Endometrial microvascular endothelial cells (primary cell): ENCODE results near the gene OR1C1. TPM values are rescaled to one million over a fixed set of nuclear protein-coding genes. Genes with fewer than 3 reads are reported as not detected.
"Not testable (repeated sequence)": the region's sequence is repeated elsewhere in the genome, so short reads cannot be mapped to it uniquely, and the experiment has no call there.

Experiments
- in situ Hi-C: cut with HindIII; loops from 2 replicates; pipeline ENCODE4 v1.10.0; 2017; ENCODE audit warnings: low sequenced_read_pairs, low pct_unique_long_range_greater_than_20kb; ENCODE audit errors: inconsistent ontology term
- total RNA-seq: library from RNA; depleted of rRNA; stranded (reverse); fragments of >200 nt; gene quantifications from one replicate; pipeline ENCODE4 v1.2.3, GENCODE V29; 2015; ENCODE audit errors: inconsistent ontology term

Gene OR1C1, protein sequence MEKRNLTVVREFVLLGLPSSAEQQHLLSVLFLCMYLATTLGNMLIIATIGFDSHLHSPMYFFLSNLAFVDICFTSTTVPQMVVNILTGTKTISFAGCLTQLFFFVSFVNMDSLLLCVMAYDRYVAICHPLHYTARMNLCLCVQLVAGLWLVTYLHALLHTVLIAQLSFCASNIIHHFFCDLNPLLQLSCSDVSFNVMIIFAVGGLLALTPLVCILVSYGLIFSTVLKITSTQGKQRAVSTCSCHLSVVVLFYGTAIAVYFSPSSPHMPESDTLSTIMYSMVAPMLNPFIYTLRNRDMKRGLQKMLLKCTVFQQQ
- not detected for total RNA-seq

DNA sequence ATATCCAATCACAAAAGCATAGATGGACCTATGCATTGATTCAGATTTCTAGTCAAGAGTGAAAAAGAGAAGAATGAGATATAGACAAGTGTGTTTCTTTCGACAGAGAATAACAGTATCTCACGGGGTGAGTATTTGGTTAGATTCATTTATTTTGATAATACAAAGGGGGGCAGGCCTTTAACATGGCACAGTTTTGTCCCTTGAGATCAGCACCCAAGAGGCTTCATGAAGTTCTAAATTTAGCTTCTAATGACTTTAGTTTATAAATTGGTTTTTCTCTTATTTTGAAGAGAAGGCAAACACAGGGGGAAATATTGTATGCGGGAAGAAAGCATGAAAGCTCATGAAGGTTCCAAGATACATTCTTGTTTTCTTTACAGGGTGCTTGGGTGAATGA is at the start of gene OR1C1:
Gene OR1C1, minus strand, starts transcription at position 101 of the 400 bp plus-strand sequence. CDS start 2,150 bp downstream, outside the sequence.
- in situ Hi-C loops, result no loop called here

DNA sequence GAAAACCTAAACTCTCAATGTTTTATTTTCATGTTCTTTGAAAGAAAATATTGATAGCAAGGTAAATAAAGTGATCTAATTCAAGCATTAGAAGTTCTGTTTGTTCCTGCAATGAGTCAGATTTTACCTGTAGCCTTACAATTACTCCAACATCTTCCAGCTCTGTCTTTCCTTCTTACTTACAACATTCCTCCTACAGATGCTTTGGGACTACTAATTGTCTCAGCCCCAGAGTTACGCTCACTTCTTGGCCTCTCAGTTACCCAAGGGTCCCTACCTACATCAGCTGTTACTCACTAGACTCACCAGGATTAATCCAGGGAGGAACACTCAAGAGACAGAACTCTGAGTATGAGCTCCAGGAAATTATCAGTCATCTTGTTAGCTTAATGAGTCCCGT is 37.2 kb upstream of the OR1C1 start:
- in situ Hi-C loops, result no loop called here

DNA sequence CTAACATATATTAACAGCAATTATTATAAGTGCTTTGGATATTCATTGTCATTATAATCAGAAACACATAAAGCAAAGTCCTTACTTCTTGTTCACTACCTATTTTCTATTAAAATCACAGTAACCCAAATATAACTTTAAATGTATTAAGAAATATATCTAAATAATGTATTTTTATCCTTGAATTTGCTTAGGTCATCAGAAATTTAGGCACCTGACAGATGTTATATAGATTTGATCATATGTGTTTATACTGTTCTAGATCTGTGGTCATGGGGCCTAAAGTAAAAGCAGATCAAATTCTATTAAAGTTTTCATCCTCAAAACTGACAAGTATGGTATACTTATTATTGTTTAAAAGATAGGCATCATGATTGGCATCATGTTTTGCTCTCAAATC is 9.2 kb upstream of the OR1C1 start:
- in situ Hi-C loops, result no loop called here

DNA sequence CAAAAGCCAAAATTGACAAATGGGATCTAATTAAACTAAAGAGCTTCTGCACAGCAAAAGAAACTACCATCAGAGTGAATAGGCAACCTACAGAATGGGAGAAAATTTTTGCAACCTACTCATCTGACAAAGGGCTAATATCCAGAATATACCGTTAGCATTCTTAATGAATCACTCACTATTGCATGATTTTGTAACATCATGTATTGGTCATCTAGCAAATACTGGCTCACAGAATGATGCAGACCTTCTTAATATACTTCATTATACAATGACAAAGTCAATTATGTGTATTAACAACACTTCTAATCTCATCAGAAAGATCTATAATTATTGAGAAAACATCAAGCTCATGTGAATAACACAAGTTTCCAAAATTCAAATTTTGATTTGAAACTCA is 6.0 kb downstream of the OR1C1 start:
- in situ Hi-C loops, result not testable (repeated sequence)

DNA sequence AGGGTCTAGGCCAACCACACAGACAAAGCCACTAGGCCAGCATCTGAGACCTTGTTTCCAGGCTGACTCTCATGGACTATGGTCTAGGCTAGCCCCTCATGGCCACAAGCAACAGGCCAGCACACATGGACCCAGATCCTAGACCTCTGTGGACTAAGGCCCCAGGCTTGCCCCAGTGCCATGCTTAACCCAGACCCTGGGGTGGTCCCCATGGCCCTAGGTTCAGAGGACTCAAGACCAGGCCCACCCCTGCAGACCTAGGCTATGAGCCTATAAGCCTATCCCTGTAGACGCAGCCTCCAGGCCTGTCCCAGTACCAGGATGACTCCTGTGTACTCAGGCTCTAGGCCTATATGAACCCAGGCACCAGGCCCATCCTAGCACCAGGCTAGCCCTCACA is 10.5 kb downstream of the OR1C1 start:
- in situ Hi-C loops, result no loop called here

DNA sequence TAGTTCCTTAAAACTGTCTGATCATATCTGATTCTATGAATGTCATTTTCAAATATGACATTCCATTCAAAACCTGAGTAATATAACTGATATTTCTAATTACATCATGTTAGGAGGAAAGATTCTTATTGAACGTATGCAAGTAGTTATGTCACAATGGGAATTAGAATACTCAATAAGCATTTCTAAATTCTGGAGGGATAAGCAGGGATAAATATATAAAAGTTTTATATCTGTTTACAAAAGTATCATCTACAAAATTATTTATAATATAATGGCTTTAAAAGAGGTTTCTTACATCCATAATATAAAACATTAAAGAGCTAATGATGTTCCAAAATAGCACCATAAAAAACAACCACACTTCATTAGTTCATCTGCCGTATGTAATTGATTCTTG is 12.3 kb downstream of the OR1C1 start, which contains the start of gene OR14A2:
Gene OR14A2, minus strand, starts transcription at position 101 of the 400 bp plus-strand sequence.
- in situ Hi-C loops, result no loop called here

DNA sequence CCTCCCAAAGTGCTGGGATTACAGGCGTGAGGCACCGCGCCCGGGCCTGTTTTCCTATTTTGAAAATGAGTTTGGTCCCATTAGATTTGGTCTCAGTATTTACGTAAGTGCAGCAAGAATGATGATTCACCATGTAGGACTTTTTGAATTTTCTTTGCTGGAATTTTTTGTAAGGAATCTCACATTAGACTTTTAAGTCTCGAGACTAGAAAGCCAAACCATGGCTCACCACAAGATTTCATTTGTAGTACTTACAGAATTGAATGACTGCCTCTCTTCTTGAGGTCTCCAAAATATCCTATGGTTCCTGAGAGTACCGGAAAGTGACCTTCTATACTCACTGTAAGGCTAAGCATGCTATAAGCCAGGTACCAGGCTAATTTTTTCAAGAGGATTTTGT is 12.7 kb downstream of the OR1C1 start:
- in situ Hi-C loops, result no loop called here

DNA sequence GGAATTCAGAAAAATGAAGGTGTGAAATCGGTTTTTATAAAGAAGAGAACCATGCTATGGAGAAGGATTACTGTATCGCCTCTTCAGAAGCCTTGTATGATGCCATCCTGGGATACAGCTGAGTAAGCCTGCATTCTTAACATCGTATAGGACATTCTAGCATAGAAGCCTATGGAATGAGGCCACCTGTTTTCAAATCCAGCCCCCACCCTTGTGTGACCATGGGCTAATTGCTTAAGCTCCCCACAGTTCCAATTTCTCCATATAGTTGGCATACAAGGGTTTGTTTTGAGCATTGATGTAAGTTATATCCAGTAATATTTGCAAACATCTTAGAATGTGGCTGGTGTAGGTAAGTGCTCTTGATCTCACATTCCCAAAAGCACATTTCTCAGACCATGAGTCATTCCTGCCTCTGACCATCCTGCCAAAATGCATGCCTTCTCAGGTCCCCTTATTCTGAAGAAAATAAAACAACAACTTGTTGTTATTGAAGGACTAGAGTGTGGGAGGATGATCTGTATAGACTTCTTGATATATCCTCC is 13.9 kb downstream of the OR1C1 start:
- in situ Hi-C loops, result no loop called here

DNA sequence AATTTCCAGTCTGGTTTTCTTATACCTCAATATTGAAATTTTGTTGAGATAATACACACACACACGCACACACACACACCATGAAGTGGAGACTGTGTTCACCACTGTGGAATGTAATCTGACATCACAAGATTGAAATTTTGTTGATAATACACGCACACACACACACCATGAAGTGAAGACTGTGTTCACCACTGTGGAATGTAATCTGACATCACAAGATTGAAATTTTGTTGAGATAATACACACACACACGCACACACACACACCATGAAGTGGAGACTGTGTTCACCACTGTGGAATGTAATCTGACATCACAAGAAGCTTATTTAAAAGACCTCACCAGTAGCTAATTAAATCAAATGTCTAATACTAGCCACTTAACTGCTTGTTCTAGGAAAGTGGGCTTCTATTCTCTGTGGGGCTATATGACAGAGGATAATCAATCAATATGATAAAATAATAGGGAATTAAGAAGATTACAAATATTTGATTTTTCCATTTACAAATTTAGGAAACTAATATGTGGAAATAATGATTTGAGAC is 18.1 kb downstream of the OR1C1 start:
- in situ Hi-C loops, result not testable (repeated sequence)

DNA sequence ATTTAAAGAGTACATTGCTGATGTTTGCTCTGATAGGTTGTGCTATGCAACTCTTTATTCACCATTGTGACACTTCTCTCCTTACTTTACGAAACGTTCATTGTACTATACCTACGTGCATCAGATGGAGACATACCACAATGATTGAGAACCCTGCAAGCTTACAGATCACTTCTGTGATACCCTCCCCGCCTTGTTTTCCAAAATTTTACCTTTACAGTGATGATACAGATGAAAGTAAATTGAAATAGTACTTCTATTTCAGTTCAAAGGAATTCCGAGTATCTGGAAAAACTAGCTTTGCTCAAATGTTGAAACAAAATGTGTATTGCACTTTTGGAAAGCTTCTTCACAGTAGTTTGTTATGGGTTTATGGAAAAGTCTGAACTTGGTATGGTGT is 18.6 kb downstream of the OR1C1 start:
- in situ Hi-C loops, result no loop called here

DNA sequence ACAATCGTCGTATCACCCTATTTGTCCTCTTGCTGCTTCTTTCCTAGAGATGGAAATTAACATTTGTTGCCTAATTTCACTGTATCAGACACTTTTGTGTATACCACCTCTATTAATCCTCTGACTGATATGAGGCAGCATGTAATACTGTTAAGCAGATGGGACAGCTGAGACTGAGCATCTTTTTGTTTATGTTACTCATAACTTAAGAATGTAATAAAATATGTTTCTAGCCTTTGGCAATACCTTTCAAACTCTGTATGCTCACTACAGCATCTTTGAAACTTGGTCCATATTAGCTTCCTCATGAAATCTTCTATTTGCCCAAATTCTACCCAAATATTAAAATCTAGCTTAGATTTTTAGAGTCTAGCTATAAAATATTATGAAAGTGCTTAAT is 19.6 kb downstream of the OR1C1 start:
- in situ Hi-C loops, result no loop called here

DNA sequence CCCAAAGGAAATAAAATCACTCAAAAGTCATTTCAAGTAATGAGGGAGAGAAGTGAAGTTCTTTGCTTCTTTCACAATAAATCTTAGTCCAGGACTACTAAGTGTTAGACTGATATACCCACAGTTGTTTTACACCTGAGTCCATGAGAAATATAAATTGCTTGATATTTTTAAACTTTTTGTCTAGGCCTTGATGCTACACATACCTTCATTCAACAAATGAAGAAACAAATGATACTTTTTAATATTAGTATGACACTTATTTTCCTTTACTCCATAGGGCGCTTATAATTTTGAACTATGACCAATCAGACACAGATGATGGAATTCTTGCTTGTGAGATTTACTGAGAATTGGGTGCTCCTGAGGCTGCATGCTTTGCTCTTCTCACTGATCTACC is 22.0 kb downstream of the OR1C1 start, which contains the start of gene OR14K1:
Gene OR14K1, plus strand, starts transcription at position 301 of the 400 bp plus-strand sequence. Its CDS starts 0 bp downstream, at position 301.
- in situ Hi-C loops, result no loop called here

DNA sequence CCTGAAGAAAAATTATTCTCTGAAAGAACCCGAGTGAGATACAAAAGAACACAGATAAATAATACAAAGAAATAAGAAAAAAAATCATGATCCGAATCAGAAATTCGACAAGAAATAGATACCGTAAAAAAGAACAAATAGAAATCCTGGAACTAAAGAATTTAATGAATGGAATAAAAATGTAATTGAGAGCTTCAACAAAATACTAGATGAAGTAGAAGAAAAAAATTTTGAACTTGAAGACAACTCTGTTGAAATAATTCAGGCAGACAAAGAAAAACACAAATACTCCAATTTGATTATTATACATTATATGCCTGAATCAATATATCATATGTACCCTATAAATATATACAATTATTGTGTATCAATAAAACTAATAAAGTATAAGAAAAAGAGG is 39.1 kb downstream of the OR1C1 start:
- in situ Hi-C loops, result no loop called here

DNA sequence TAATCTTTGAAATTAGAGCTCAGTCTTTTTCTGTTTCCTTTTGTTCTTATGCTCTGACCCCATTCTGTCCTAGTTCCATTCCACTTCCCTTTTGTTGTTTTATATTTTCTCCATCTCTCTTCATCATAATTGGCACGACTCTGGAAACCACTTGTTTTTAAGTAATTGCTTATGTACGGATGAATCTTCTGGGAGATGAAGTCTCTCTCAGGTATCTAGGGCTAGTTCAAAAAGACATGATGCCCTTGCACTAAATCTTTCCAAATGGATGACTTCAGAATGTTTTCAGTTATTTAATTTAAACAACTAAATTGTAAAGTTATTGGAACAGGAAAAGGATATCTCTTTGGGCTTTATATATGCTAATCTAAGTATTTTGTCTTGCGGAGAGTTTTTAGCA is 43.8 kb downstream of the OR1C1 start, which contains the start of gene OR6F1:
Gene OR6F1, minus strand, starts transcription at position 101 of the 400 bp plus-strand sequence. CDS start 3,891 bp downstream, outside the sequence.
- in situ Hi-C loops, result no loop called here

DNA sequence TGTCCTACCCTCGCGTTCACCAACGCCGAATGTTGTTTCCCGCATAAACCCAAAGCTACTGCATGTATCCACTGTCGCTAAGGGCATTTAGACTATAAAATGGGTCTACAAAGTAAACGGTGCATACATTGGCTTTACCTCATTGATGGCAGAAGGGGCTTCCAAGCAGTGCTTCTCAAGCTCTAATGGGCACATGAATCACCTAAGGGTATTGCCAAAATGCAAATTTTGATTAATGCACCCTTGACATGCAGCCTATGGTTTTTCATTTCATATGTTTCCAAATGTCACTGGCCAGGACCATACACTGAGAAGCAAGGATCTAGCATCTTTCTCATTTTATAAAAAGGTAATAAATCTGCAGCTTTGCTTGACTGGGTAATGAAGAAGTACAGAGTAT is 46.6 kb downstream of the OR1C1 start:
- in situ Hi-C loops, result no loop called here

DNA sequence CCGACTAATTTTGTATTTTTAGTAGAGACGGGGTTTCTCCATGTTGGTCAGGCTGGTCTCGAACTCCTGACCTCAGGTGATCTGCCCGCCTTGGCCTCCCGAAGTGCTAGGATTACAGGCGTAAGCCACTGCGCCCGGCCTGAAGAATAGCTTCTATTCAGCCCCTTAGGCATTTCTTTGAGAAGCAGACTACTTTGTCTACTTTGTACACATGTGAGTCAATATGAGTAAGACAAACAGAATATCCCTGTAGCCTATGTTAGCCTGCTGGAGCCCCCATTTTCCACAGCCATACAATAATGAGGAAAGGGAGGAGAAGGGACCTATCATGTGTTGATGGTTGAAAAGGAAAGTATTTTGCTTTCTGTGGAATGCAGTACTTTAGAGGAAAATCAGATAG is 49.7 kb downstream of the OR1C1 start:
- in situ Hi-C loops, result not testable (repeated sequence)
